Measurements from ENCODE around the gene WFDC6.
"Not testable (repeated sequence)": the region's sequence is repeated elsewhere in the genome, so short reads cannot be mapped to it uniquely, and the experiment has no call there.

Gene WFDC6

DNA sequence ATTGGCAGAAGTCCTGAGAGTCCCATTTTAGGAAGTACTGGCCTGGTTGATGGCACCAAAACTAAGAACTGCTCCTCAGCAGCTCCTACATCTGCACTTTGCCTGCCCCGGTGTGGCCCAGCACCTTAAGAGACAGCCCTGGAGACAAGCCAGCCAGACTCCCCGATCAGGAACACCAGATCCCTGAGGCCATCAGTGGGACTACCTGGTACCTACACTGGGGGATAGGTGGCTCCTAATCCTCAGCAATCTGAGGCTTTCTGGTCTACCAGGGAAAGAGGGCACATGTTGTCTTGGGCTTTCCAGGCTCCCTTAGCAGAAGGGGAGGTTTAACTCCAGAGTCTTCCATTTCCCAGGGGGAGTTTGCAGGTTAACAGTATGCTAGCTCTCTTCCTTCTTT, at the start of gene WFDC6:
Gene WFDC6, minus strand, starts transcription at position 101 of the 400 bp plus-strand sequence. Its CDS starts 75 bp downstream, at position 26.
- no peak for DNase-seq

GRCh38 chr20:45588800-45589199, 49.5 kb upstream of the WFDC6 start:
- no peak for DNase-seq

GRCh38 chr20:45585986-45586385, 46.7 kb upstream of the WFDC6 start:
- DNase-seq: not testable (repeated sequence)

- not testable (repeated sequence) for DNase-seq
Measured at GRCh38 chr20:45584294-45584693, 45.0 kb upstream of the WFDC6 start.

- no peak for DNase-seq
Measured at GRCh38 chr20:45583502-45583901, 44.2 kb upstream of the WFDC6 start.

DNA sequence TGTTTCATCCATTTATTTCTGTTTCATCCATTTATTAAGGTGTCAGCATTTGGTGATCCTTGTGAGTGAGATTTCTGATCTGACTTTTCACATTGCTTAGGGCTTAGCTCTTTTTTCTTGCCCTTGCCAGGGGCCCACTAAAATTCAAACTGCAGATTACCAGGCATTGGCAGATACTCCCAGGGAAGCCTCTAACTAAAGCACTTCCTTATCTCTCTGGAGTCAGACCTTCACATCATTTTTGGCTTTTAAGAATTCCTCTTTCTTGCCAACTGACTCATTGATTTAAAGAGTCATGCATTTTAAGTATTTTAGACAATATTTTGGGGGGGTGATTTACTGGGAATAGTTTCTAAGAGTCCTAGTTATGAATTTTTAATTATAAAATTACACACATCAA, 42.4 kb upstream of the WFDC6 start:
- DNase-seq: no peak

DNA sequence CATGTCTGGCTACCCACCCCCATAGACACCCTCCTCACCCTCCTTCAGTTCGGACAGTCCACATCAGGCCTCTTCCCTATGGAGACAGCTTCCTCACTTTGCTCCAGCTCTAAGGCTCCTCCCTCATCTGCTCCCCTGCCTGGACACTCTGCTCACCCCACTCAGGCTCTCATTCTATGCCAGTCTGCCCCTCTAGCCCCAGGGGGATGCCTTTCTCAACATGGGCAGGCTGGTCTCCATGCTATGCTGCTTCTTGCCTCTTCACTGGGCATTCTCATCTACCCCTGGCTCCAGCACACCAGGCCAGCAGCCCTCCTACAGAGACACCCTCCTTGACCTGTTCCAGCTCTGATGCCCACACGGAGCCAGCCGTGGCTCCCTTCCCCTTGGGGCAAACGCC, 39.9 kb upstream of the WFDC6 start, which contains the start of gene WFDC8:
Gene WFDC8, minus strand, starts transcription at position 101 of the 400 bp plus-strand sequence. Its CDS starts 37 bp downstream, at position 64.
- no peak for DNase-seq

DNA sequence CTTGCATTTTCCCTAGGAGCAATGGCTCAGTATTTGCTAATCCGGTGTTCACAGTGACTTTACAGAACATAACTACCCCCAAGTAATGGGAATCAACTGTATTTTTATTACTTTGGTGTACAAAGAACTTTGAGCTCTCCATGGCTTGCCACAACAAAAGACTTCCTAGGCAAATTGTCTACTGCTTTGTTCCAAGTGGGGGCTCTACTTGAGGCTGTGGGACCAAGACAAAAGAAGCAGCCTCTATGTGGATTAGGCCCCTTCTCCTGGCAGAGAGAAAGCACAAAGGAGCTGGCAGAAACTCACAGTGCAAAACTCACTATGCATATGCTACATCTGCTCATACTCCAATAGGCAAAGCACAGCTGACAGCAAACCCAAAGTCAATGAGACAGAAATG, 38.9 kb upstream of the WFDC6 start:
- DNase-seq: no peak

GRCh38 chr20:45576995-45577394, 37.7 kb upstream of the WFDC6 start:
- DNase-seq: no peak

- DNase-seq: no peak
Measured at GRCh38 chr20:45575931-45576330, 36.6 kb upstream of the WFDC6 start.

DNA sequence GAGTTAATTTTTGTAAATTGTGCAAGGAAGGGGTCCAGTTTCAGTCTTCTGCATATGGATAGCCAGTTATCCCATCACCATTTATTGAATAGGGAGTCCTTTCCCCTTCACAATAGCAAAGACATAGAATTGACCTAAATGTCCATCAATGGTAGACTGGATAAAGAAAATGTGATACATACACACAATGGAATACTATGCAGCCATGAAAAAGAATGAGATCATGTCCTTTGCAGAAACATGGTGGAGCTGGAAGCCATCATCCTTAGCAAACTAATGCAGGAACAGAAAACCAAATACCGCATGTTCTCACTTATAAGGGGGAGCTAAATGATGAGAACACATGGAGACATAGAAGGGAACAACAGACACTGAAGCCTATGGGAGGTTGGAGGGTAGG, 30.4 kb upstream of the WFDC6 start:
- not testable (repeated sequence) for DNase-seq

GRCh38 chr20:45564760-45565276, 25.5 kb upstream of the WFDC6 start:
- DNase-seq: no peak

DNA sequence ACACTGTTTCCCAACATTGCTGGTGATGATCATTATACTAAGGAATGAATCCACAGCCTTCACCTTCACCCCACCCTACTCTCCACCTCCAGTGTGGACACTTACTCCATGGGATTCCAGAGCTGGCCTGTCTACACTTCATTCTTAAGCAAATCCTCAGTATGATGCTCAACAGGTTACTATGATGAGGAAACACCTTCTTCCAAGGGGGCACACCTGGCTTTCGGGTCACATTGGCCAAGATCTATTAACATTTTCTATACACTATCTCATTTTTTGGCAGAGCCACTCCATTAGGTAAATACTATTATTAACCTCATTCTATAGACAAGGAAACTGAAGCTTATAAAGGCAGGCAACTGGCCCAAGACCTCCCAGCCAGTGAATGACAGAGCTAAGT, 15.9 kb upstream of the WFDC6 start:
- DNase-seq: no peak

- no peak for DNase-seq
Measured at GRCh38 chr20:45552456-45552855, 13.2 kb upstream of the WFDC6 start.

DNA sequence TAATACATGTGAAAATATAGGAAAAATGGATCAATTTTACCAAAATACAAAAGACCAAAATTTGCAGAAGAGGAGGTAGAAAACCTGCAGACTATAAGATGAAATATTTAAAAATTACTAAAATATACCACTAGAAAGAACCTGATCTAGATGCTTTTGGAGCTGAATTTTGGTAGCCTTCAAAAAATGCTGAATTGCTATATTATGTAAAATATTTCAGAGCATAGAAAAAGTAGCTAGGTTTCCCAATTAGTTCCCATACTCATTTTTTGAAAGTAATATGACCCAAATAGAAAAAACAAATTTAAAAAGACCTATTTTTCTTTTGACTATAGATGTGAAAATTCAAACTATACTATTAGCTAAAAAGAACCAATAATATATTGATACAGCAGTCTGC, 11.5 kb upstream of the WFDC6 start:
- no peak for DNase-seq

- DNase-seq: no peak
Measured at GRCh38 chr20:45548410-45548809, 9.1 kb upstream of the WFDC6 start.

- no peak for DNase-seq
Measured at GRCh38 chr20:45547206-45547770, 8.0 kb upstream of the WFDC6 start, which contains the start of gene EPPIN. EPPIN (minus strand) TSS chr20:45547401; CDS start chr20:45547357, 44 bp downstream.

DNA sequence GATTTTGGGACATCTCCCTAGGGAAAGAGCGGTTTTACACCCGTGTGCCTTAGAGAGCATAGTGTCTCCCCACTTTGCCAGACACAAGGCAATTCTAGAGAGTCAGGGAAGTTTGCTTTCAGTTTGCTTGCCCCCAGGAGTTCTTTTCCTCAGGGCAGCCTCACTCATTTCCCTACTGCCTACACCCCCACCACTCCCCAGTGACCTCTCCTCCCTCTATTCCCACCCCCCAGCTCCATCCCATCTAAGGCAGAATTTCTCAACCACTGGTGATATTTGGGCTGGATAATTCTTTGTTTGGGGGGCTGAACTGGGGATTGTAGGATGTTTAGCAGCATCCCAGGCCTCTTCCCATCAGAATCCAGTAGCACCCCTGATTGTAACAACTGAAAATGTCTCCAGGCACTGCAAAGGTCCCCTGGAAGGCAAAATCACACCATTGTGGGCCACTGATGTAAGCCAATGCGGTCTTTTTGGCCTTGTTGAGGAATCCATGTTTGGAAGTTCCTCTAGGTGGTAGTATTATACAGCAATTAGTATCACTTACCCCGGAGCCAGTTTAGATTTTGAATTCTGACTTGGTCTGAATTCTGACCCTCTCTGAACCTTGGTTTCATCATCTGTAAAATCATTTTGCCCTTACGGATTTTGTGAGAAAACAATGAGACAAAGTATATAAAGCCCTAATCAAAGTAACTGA, 6.6 kb upstream of the WFDC6 start:
- DNase-seq: no peak

DNA sequence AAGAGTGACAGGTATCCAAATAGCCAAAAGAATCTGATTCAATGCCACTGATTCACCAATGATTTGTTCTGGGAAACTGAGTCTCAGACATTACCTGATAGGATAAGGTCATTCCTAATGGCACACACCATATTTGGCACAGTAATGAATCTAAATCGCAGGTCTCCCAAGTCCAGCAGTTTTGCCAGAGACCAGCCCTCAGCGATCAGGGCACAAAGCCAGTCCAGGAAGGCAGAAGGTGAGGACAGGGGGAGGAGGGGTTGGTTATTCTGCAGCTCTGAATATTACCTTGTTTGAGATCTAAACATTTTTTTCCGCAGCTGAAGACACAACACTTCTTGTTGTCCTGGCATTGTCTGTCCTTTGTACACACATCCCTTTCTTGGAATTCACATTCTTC, 6.1 kb upstream of the WFDC6 start:
- DNase-seq: no peak

- DNase-seq: no peak
Measured at GRCh38 chr20:45538209-45538799, 978 bp downstream of the WFDC6 start.

- DNase-seq: no peak
Measured at GRCh38 chr20:45527294-45527693, 12.0 kb downstream of the WFDC6 start.

GRCh38 chr20:45523821-45524220, 15.5 kb downstream of the WFDC6 start:
- no peak for DNase-seq

DNA sequence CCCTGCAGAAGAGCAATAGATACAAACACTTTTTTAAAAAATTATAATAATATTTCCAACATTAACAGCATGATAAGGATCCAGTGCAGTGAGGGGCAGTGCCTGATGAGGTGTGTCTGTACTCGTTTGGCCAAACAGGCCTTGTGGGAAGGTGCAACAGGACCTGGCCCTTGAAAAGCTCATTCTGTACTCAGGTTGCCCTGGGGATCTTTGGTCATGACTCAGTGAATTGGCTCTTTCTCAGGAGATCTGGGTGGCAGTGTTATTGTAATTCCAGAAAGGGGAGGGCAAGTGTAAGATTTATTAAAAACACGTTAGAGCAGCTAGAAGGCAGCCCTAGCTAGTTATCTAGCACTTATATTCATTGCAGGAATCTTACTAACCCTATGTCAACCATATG, 21.0 kb downstream of the WFDC6 start:
- no peak for DNase-seq
